Measurements from ENCODE around the gene CAMK2D. TPM values are rescaled to one million over a fixed set of nuclear protein-coding genes. Genes with fewer than 3 reads are reported as not detected.

The CAMK2D gene
- total RNA-seq, 1 experiment from 2014 or later, result 15.4 TPM

GRCh38 chr4:113790478-113790877 is 28.9 kb upstream of the CAMK2D start:
- Histone ChIP-seq H3K4me3 (ENCODE audit: low read length) (no peak overlapping the region), H3K27ac (ENCODE audit: low read length) (no peak overlapping the region), H3K27me3 (ENCODE audit: low read length) (no peaks in the 10 kb centered on the region), H3K4me1 (ENCODE audit: insufficient read depth, low read length) (peaks cover 3% of the 10 kb centered on the region; the same call in 1 of the 2 replicates), H3K9me2 (replicated peaks; ENCODE audit: low read length) (no peaks in the 10 kb centered on the region), H3K9ac (ENCODE audit: low read length) (no peak overlapping the region), H3K36me3 (ENCODE audit: low read depth, low read length) (no peaks in the 10 kb centered on the region), H3K4me2 (ENCODE audit: low read length) (no peak overlapping the region), H3K9me3 (ENCODE audit: low read length) (no peaks in the 10 kb centered on the region), H2AFZ (ENCODE audit: low read length) (no peak overlapping the region), H3K79me2 (ENCODE audit: low read length) (no peaks in the 10 kb centered on the region), H3F3A (ENCODE audit: low read length, unreplicated experiment) (no peaks in the 10 kb centered on the region), H4K20me1 (ENCODE audit: low read length) (no peaks in the 10 kb centered on the region)
- ChIA-PET CTCF (no interaction called here), POLR2A (ENCODE audit: unreplicated experiment) (no interaction called here)
- intact Hi-C loops (cut with micrococcal nuclease), result no loop called here
- DNase-seq (no peak), ATAC-seq (no peak)
- no TSS peak for BruUV-seq (replicated peaks)
- TF ChIP-seq CTCF (conservative IDR thresholded peaks at IDR 0.05; ENCODE audit: low read depth, low read length) (no peak), EZH2 (IDR thresholded peaks at IDR 0.05; ENCODE audit: low read length, unreplicated experiment) (no peak), EZH2phosphoT487 (IDR thresholded peaks at IDR 0.05; ENCODE audit: borderline replicate concordance, low read length) (no peak)

- Histone ChIP-seq H3F3A (ENCODE audit: low read length, unreplicated experiment) (no peaks in the 10 kb centered on the region), H3K4me1 (ENCODE audit: insufficient read depth, low read length) (peaks cover 13% of the 10 kb centered on the region), H3K4me2 (ENCODE audit: low read length) (no peak overlapping the region), H3K79me2 (ENCODE audit: low read length) (no peaks in the 10 kb centered on the region), H3K9me2 (replicated peaks; ENCODE audit: low read length) (no peaks in the 10 kb centered on the region), H3K27ac (ENCODE audit: low read length) (no peak overlapping the region), H2AFZ (ENCODE audit: low read length) (no peak overlapping the region), H3K9me3 (ENCODE audit: low read length) (no peaks in the 10 kb centered on the region), H4K20me1 (ENCODE audit: low read length) (no peaks in the 10 kb centered on the region), H3K9ac (ENCODE audit: low read length) (no peak overlapping the region), H3K27me3 (ENCODE audit: low read length) (no peaks in the 10 kb centered on the region), H3K36me3 (ENCODE audit: low read depth, low read length) (no peaks in the 10 kb centered on the region), H3K4me3 (ENCODE audit: low read length) (no peak overlapping the region)
- ChIA-PET CTCF (no interaction called here), POLR2A (ENCODE audit: unreplicated experiment) (no interaction called here)
- BruUV-seq (replicated peaks), result no TSS peak
- no peak for TF ChIP-seq EZH2phosphoT487 (IDR thresholded peaks at IDR 0.05; ENCODE audit: borderline replicate concordance, low read length)
- TF ChIP-seq CTCF (conservative IDR thresholded peaks at IDR 0.05; ENCODE audit: low read depth, low read length), result no peak
- no peak for TF ChIP-seq EZH2 (IDR thresholded peaks at IDR 0.05; ENCODE audit: low read length, unreplicated experiment)
- no peak for ATAC-seq
- intact Hi-C loops (cut with micrococcal nuclease), result no loop called here
- DNase-seq, result no peak
Measured at GRCh38 chr4:113788888-113789287, 27.4 kb upstream of the CAMK2D start.

- H3K79me2 ChIP-seq (ENCODE audit: low read length), result no peaks in the 10 kb centered on the region
- H3K4me3 ChIP-seq (ENCODE audit: low read length), result no peak overlapping the region
- DNase-seq, result no peak
- ChIA-PET CTCF (no interaction called here), POLR2A (ENCODE audit: unreplicated experiment) (no interaction called here)
- H3F3A ChIP-seq (ENCODE audit: low read length, unreplicated experiment), result no peaks in the 10 kb centered on the region
- no peak overlapping the region for H3K27ac ChIP-seq (ENCODE audit: low read length)
- H3K9me2 ChIP-seq (replicated peaks; ENCODE audit: low read length), result no peaks in the 10 kb centered on the region
- no peaks in the 10 kb centered on the region for H4K20me1 ChIP-seq (ENCODE audit: low read length)
- H3K4me1 ChIP-seq (ENCODE audit: insufficient read depth, low read length), result peaks cover 18% of the 10 kb centered on the region
- H3K9me3 ChIP-seq (ENCODE audit: low read length), result no peaks in the 10 kb centered on the region
- no peak overlapping the region for H3K4me2 ChIP-seq (ENCODE audit: low read length)
- BruUV-seq (replicated peaks), result no TSS peak
- H3K9ac ChIP-seq (ENCODE audit: low read length), result no peak overlapping the region
- no peaks in the 10 kb centered on the region for H3K36me3 ChIP-seq (ENCODE audit: low read depth, low read length)
- no peaks in the 10 kb centered on the region for H3K27me3 ChIP-seq (ENCODE audit: low read length)
- no peak for ATAC-seq
- intact Hi-C loops (cut with micrococcal nuclease), result no loop called here
- TF ChIP-seq EZH2 (IDR thresholded peaks at IDR 0.05; ENCODE audit: low read length, unreplicated experiment), result no peak
- no peak for TF ChIP-seq EZH2phosphoT487 (IDR thresholded peaks at IDR 0.05; ENCODE audit: borderline replicate concordance, low read length)
- TF ChIP-seq CTCF (conservative IDR thresholded peaks at IDR 0.05; ENCODE audit: low read depth, low read length), result no peak
- no peak overlapping the region for H2AFZ ChIP-seq (ENCODE audit: low read length)
Measured at GRCh38 chr4:113785781-113786180, 24.2 kb upstream of the CAMK2D start.
